Activated naive CD4-positive, alpha-beta T cell treated with anti-CD3 and anti-CD28 coated beads, Interleukin-2, amount 10 ng/mL, durations not matched to agents 7 days and 5 days (primary cell): ENCODE measurements around the gene RAB19.
"Not testable (repeated sequence)": the region's sequence is repeated elsewhere in the genome, so short reads cannot be mapped to it uniquely, and the experiment has no call there.

Experiments
- CTCF ChIA-PET: fragments of 350-600 bp; sonication (Branson Sonifier 250); formaldehyde crosslinking; loops from one replicate; lab custom pipeline; 2021; ENCODE audit warnings: antibody characterized with exemption; lab: Charles Lee
- DNase-seq: peaks from one replicate; pipeline ENCODE4 v3.0.0-alpha.2; 2020
- H3K27ac Mint-ChIP-seq: one replicate; pipeline ENCODE4 v1.8.0; 2021; ENCODE audit warnings: mild to moderate bottlenecking, moderate library complexity, mixed read lengths
- H3K27me3 Mint-ChIP-seq: one replicate; pipeline ENCODE4 v1.8.0; 2021; ENCODE audit warnings: mild to moderate bottlenecking, mixed read lengths
- H3K36me3 Mint-ChIP-seq: one replicate; pipeline ENCODE4 v1.8.0; 2021; ENCODE audit warnings: mixed read lengths
- H3K4me1 Mint-ChIP-seq: one replicate; pipeline ENCODE4 v1.8.0; 2021; ENCODE audit warnings: mixed read lengths
- H3K4me3 Mint-ChIP-seq: one replicate; pipeline ENCODE4 v1.8.0; 2021; ENCODE audit warnings: mild to moderate bottlenecking, moderate library complexity, mixed read lengths
- H3K9me3 Mint-ChIP-seq: one replicate; pipeline ENCODE4 v1.8.0; 2021; ENCODE audit warnings: mixed read lengths

The RAB19 gene

GRCh38 chr7:140390034-140390433 lies 13.8 kb upstream of the RAB19 start:
- Mint-ChIP-seq H3K27me3 (no peaks in the 10 kb centered on the region), H3K4me3 (no peak overlapping the region), H3K27ac (no peak overlapping the region), H3K9me3 (no peaks in the 10 kb centered on the region), H3K4me1 (peaks cover 7% of the 10 kb centered on the region), H3K36me3 (peaks cover 4% of the 10 kb centered on the region)
- no peak for DNase-seq
- CTCF ChIA-PET, result interaction anchor here (1.4 kb wide), 1 partner anchor 54 kb away, joined by 3 read pairs; no protein-coding TSS in a partner anchor

GRCh38 chr7:140390466-140391190 lies 13.2 kb upstream of the RAB19 start:
- H3K27me3 Mint-ChIP-seq, result no peaks in the 10 kb centered on the region
- DNase-seq, result no peak
- CTCF ChIA-PET, result interaction anchor here (1.0 to 1.4 kb wide), 2 partner anchors 53 to 88 kb away, joined by 3 read pairs; no protein-coding TSS in a partner anchor
- H3K9me3 Mint-ChIP-seq, result no peaks in the 10 kb centered on the region
- no peak overlapping the region for H3K4me3 Mint-ChIP-seq
- H3K4me1 Mint-ChIP-seq, result peaks cover 1% of the 10 kb centered on the region
- H3K36me3 Mint-ChIP-seq, result no peaks in the 10 kb centered on the region
- H3K27ac Mint-ChIP-seq, result no peak overlapping the region

GRCh38 chr7:140391634-140392033 lies 12.2 kb upstream of the RAB19 start:
- Mint-ChIP-seq H3K27me3 (no peaks in the 10 kb centered on the region), H3K36me3 (peaks cover 4% of the 10 kb centered on the region), H3K4me3 (no peak overlapping the region), H3K4me1 (peaks cover 10% of the 10 kb centered on the region), H3K9me3 (no peaks in the 10 kb centered on the region), H3K27ac (no peak overlapping the region)
- CTCF ChIA-PET, result interaction anchor here (1.0 kb wide), 1 partner anchor 87 kb away, joined by 3 read pairs; no protein-coding TSS in a partner anchor
- no peak for DNase-seq

GRCh38 chr7:140393756-140394306 lies 10.0 kb upstream of the RAB19 start:
- no peak overlapping the region for H3K4me3 Mint-ChIP-seq
- H3K9me3 Mint-ChIP-seq, result no peaks in the 10 kb centered on the region
- H3K36me3 Mint-ChIP-seq, result peaks cover 4% of the 10 kb centered on the region
- CTCF ChIA-PET, result no interaction called here
- peaks cover 22% of the 10 kb centered on the region for H3K4me1 Mint-ChIP-seq
- no peak overlapping the region for H3K27ac Mint-ChIP-seq
- no peak for DNase-seq
- H3K27me3 Mint-ChIP-seq, result no peaks in the 10 kb centered on the region

- CTCF ChIA-PET, result interaction anchor here (0.6 kb wide), 1 partner anchor 18 kb away, joined by 3 read pairs; no protein-coding TSS in a partner anchor
- Mint-ChIP-seq H3K4me1 (peaks cover 43% of the 10 kb centered on the region), H3K36me3 (peaks cover 4% of the 10 kb centered on the region)
Observed at GRCh38 chr7:140397784-140398750, 5.8 kb upstream of the RAB19 start, which contains the start of gene SLC37A3. TSS of gene SLC37A3 (minus strand) at chr7:140398530. CDS start at chr7:140382526, 16,004 bp downstream.

GRCh38 chr7:140398821-140399220 lies 5.0 kb upstream of the RAB19 start:
- H3K4me3 Mint-ChIP-seq, result peak overlapping the region; percentile 99
- DNase-seq, result no peak
- H3K4me1 Mint-ChIP-seq, result peaks cover 50% of the 10 kb centered on the region
- peak overlapping the region; percentile 71 for H3K27ac Mint-ChIP-seq
- CTCF ChIA-PET, result no interaction called here
- no peaks in the 10 kb centered on the region for H3K9me3 Mint-ChIP-seq
- no peaks in the 10 kb centered on the region for H3K27me3 Mint-ChIP-seq
- peaks cover 4% of the 10 kb centered on the region for H3K36me3 Mint-ChIP-seq

More at GRCh38 chr7:140397784-140398750, 5.8 kb upstream of the RAB19 start, which contains the start of gene SLC37A3:
- Mint-ChIP-seq H3K27ac (peak within 1 kb of the TSS; percentile 89), H3K4me3 (peak within 1 kb of the TSS; percentile 99), H3K9me3 (no peaks in the 10 kb centered on the region), H3K27me3 (no peaks in the 10 kb centered on the region)
- DNase-seq, result peak; percentile 91

- no peak overlapping the region for H3K27ac Mint-ChIP-seq
- CTCF ChIA-PET, result interaction anchor here (0.8 to 1.1 kb wide), 2 partner anchors 13 to 15 kb away, joined by 3 read pairs; no protein-coding TSS in a partner anchor
- no peaks in the 10 kb centered on the region for H3K27me3 Mint-ChIP-seq
- no peaks in the 10 kb centered on the region for H3K9me3 Mint-ChIP-seq
- peaks cover 61% of the 10 kb centered on the region for H3K4me1 Mint-ChIP-seq
- DNase-seq, result no peak
- no peak overlapping the region for H3K4me3 Mint-ChIP-seq
- peaks cover 4% of the 10 kb centered on the region for H3K36me3 Mint-ChIP-seq
Observed at GRCh38 chr7:140400381-140400780, 3.5 kb upstream of the RAB19 start.

- CTCF ChIA-PET, result no interaction called here
- Mint-ChIP-seq H3K36me3 (peaks cover 2% of the 10 kb centered on the region), H3K27ac (peak overlapping the region; percentile 88), H3K9me3 (no peaks in the 10 kb centered on the region), H3K4me3 (peak overlapping the region; percentile 90), H3K4me1 (peaks cover 47% of the 10 kb centered on the region), H3K27me3 (no peaks in the 10 kb centered on the region)
- no peak for DNase-seq
Observed at GRCh38 chr7:140402178-140402835, 1.6 kb upstream of the RAB19 start.

GRCh38 chr7:140404565-140405065 lies 757 bp downstream of the RAB19 start:
- CTCF ChIA-PET, result no interaction called here
- H3K27ac Mint-ChIP-seq, result peak overlapping the region; percentile 95
- no peaks in the 10 kb centered on the region for H3K27me3 Mint-ChIP-seq
- peaks cover 37% of the 10 kb centered on the region for H3K4me1 Mint-ChIP-seq
- H3K36me3 Mint-ChIP-seq, result peaks cover 10% of the 10 kb centered on the region
- H3K4me3 Mint-ChIP-seq, result peak overlapping the region; percentile 90
- no peaks in the 10 kb centered on the region for H3K9me3 Mint-ChIP-seq
- no peak for DNase-seq

GRCh38 chr7:140415361-140415760 lies 11.5 kb downstream of the RAB19 start:
- CTCF ChIA-PET, result no interaction called here
- Mint-ChIP-seq H3K27me3 (no peaks in the 10 kb centered on the region), H3K27ac (no peak overlapping the region), H3K4me3 (no peak overlapping the region), H3K4me1 (peaks cover 23% of the 10 kb centered on the region), H3K36me3 (peaks cover 19% of the 10 kb centered on the region), H3K9me3 (no peaks in the 10 kb centered on the region)
- no peak for DNase-seq

- H3K27ac Mint-ChIP-seq, H3K27me3 Mint-ChIP-seq, DNase-seq, H3K4me3 Mint-ChIP-seq, H3K9me3 Mint-ChIP-seq, CTCF ChIA-PET: not testable (repeated sequence)
- Mint-ChIP-seq H3K36me3 (peaks cover 19% of the 10 kb centered on the region), H3K4me1 (peaks cover 23% of the 10 kb centered on the region)
Observed at GRCh38 chr7:140415816-140416215, 12.0 kb downstream of the RAB19 start.

- H3K36me3 Mint-ChIP-seq, result peaks cover 17% of the 10 kb centered on the region
- DNase-seq, result no peak
- no peaks in the 10 kb centered on the region for H3K9me3 Mint-ChIP-seq
- no peak overlapping the region for H3K4me3 Mint-ChIP-seq
- no peak overlapping the region for H3K27ac Mint-ChIP-seq
- peaks cover 23% of the 10 kb centered on the region for H3K4me1 Mint-ChIP-seq
- no peaks in the 10 kb centered on the region for H3K27me3 Mint-ChIP-seq
- CTCF ChIA-PET, result interaction anchor here (0.6 kb wide), 1 partner anchor 18 kb away, joined by 3 read pairs; the partner anchor contains the start of gene SLC37A3
Observed at GRCh38 chr7:140416560-140416959, 12.7 kb downstream of the RAB19 start.

GRCh38 chr7:140417456-140418155 lies 13.7 kb downstream of the RAB19 start:
- CTCF ChIA-PET, result interaction anchor here (0.6 to 1.0 kb wide), 3 partner anchors 26 to 381 kb away, joined by 3 to 6 read pairs (median 3); no protein-coding TSS in a partner anchor
- Mint-ChIP-seq H3K27ac (no peak overlapping the region), H3K9me3 (no peaks in the 10 kb centered on the region), H3K4me1 (peaks cover 23% of the 10 kb centered on the region), H3K4me3 (no peak overlapping the region), H3K36me3 (peaks cover 15% of the 10 kb centered on the region), H3K27me3 (no peaks in the 10 kb centered on the region)
- DNase-seq, result peak; percentile 25
